Endodermal cell (in vitro differentiated cells): ENCODE measurements around the gene MBD5. TPM values are rescaled to one million over a fixed set of nuclear protein-coding genes. Genes with fewer than 3 reads are reported as not detected.
A peak's percentile ranks its signal among the peaks of the same experiment; 100 is the strongest.

ENCODE experiments used
- DNase-seq: peaks from one replicate; pipeline ENCODE4 v3.0.0-alpha.2; 2017
- H3K27ac ChIP-seq: 2 replicates; pipeline ENCODE4 v1.5.1; 2013; ENCODE audit warnings: mild to moderate bottlenecking, low read depth, low read length, moderate library complexity
- H3K27me3 ChIP-seq: 2 replicates; pipeline ENCODE4 v1.6.1; 2013; ENCODE audit warnings: mild to moderate bottlenecking, low read length, moderate library complexity; ENCODE audit not compliant: insufficient read depth, control insufficient read depth, poor library complexity, severe bottlenecking
- H3K36me3 ChIP-seq: 2 replicates; pipeline ENCODE4 v1.7.0; 2013; ENCODE audit warnings: mild to moderate bottlenecking, low read length, moderate library complexity; ENCODE audit not compliant: control insufficient read depth, insufficient read depth
- H3K4me1 ChIP-seq: one replicate; pipeline ENCODE4 v1.7.0; 2013; ENCODE audit warnings: low read length; ENCODE audit not compliant: control insufficient read depth, insufficient read depth
- H3K4me3 ChIP-seq: 2 replicates; pipeline ENCODE4 v1.5.1; 2013; ENCODE audit warnings: mild to moderate bottlenecking, low read length, moderate library complexity
- H3K9ac ChIP-seq: 2 replicates; pipeline ENCODE4 v1.6.1; 2013; ENCODE audit warnings: mild to moderate bottlenecking, low read length, moderate library complexity; ENCODE audit not compliant: poor library complexity, severe bottlenecking; ENCODE audit errors: extremely low read depth
- H3K9me3 ChIP-seq: 2 replicates; pipeline ENCODE4 v1.6.1; 2013; ENCODE audit warnings: mild to moderate bottlenecking, low read length, moderate library complexity; ENCODE audit not compliant: control insufficient read depth
- H3K27ac Mint-ChIP-seq: 2 replicates; pipeline ENCODE4 v1.8.0; 2020; ENCODE audit warnings: mixed read lengths
- H3K27me3 Mint-ChIP-seq: 2 replicates; pipeline ENCODE4 v1.8.0; 2021; ENCODE audit warnings: mild to moderate bottlenecking, mixed read lengths; ENCODE audit not compliant: insufficient read depth
- H3K36me3 Mint-ChIP-seq: 2 replicates; pipeline ENCODE4 v1.8.0; 2020; ENCODE audit warnings: low read depth, mixed read lengths
- H3K4me1 Mint-ChIP-seq: 2 replicates; pipeline ENCODE4 v1.8.0; 2020; ENCODE audit warnings: mixed read lengths
- H3K4me3 Mint-ChIP-seq: 2 replicates; pipeline ENCODE4 v1.8.0; 2020; ENCODE audit warnings: mild to moderate bottlenecking, moderate library complexity, mixed read lengths
- H3K9me3 Mint-ChIP-seq: 2 replicates; pipeline ENCODE4 v1.8.0; 2020; ENCODE audit warnings: mild to moderate bottlenecking, mixed read lengths
- CTCF ChIP-seq: fragments of 200-600 bp; sonication (generic); conservative IDR thresholded peaks from 2 replicates; pipeline ENCODE4 v1.5.0; 2021; ENCODE audit warnings: antibody characterized with exemption, mild to moderate bottlenecking
- WGBS, 2 experiments: methylation state at CpG; one replicate each; pipeline versions ENCODE4 v1.1.5 to v1.1.7; 2013; ENCODE audit warnings: missing lambda C conversion rate in 2 of 2, mixed read lengths in 1 of 2; ENCODE audit not compliant: insufficient coverage in 1 of 2, insufficient read length in 1 of 2; 5-methylcytosine and 5-hydroxymethylcytosine counted together
- total RNA-seq, 2 donors: library from RNA; stranded (reverse); fragmentation: NEBNext Ultra II Directional in 1 of 2; extraction: Animal tissue kit (Norgen Biotek cat#: 25700) in 1 of 2; gene quantifications; 2 replicates in 1 of 2; 3 replicates in 1 of 2; pipeline ENCODE4 v1.2.1, GENCODE V29; 2021

MBD5 gene
- total RNA-seq, 2 donors from 2014 or later: 49.1 to 55.7 TPM

- no peaks in the 10 kb centered on the region for H3K27me3 Mint-ChIP-seq
- no peaks in the 10 kb centered on the region for H3K9me3 ChIP-seq
- no peaks in the 10 kb centered on the region for H3K9me3 Mint-ChIP-seq
- DNase-seq: no peak
- H3K9ac ChIP-seq: no peak overlapping the region
- H3K4me1 ChIP-seq: no peaks in the 10 kb centered on the region
- no peaks in the 10 kb centered on the region for H3K36me3 ChIP-seq
- H3K27ac Mint-ChIP-seq: no peak overlapping the region
- no peaks in the 10 kb centered on the region for H3K27me3 ChIP-seq
- H3K36me3 Mint-ChIP-seq: no peaks in the 10 kb centered on the region
- no peak overlapping the region for H3K27ac ChIP-seq
- no CpG with 5 or more reads among the region's 1 CpG for WGBS, 2 experiments
- H3K4me3 ChIP-seq: no peak overlapping the region
- TF ChIP-seq CTCF: no peak
- peaks cover 16% of the 10 kb centered on the region for H3K4me1 Mint-ChIP-seq
- no peak overlapping the region for H3K4me3 Mint-ChIP-seq
Measured at GRCh38 chr2:148027822-148028221, 6.9 kb downstream of the MBD5 start.

DNA sequence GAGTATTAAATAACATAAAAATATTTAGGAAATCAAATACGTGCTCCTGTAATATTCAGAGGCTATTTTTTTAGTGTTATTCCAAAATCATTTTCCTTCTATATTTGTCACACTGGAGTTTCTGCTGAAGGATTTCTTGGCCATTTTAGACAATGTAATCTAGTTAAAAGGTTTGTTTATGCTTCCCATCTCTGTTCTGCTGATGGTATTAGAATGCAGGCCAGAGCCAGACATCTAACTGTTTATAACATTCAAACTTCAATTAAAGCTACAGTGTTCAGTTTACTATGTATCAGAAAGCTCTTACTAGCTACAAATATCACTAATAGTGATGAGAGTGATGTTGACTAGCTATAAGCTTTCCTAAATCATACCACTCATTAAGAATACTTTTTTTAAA, 7.9 kb downstream of the MBD5 start:
- H3K9ac ChIP-seq: no peak overlapping the region
- no peaks in the 10 kb centered on the region for H3K9me3 Mint-ChIP-seq
- no peaks in the 10 kb centered on the region for H3K27me3 ChIP-seq
- H3K4me3 Mint-ChIP-seq: no peak overlapping the region
- no peaks in the 10 kb centered on the region for H3K27me3 Mint-ChIP-seq
- no peak overlapping the region for H3K27ac Mint-ChIP-seq
- H3K27ac ChIP-seq: no peak overlapping the region
- no peaks in the 10 kb centered on the region for H3K36me3 Mint-ChIP-seq
- TF ChIP-seq CTCF: no peak
- DNase-seq: no peak
- WGBS, 2 experiments: 100% methylated on average over 1 of the region's 1 CpG; no CpG with 5 or more reads in 1 of the 2 experiments
- no peaks in the 10 kb centered on the region for H3K4me1 ChIP-seq
- H3K4me3 ChIP-seq: no peak overlapping the region
- H3K9me3 ChIP-seq: no peaks in the 10 kb centered on the region
- peaks cover 10% of the 10 kb centered on the region for H3K4me1 Mint-ChIP-seq
- H3K36me3 ChIP-seq: no peaks in the 10 kb centered on the region

GRCh38 chr2:148031152-148031551, 10.3 kb downstream of the MBD5 start:
- Mint-ChIP-seq H3K36me3 (no peaks in the 10 kb centered on the region), H3K27ac (peak overlapping the region; percentile 61), H3K4me3 (no peak overlapping the region), H3K4me1 (peaks cover 8% of the 10 kb centered on the region), H3K9me3 (no peaks in the 10 kb centered on the region), H3K27me3 (no peaks in the 10 kb centered on the region)
- H3K36me3 ChIP-seq: no peaks in the 10 kb centered on the region
- H3K9ac ChIP-seq: no peak overlapping the region
- H3K4me3 ChIP-seq: no peak overlapping the region
- H3K27me3 ChIP-seq: no peaks in the 10 kb centered on the region
- no peaks in the 10 kb centered on the region for H3K4me1 ChIP-seq
- DNase-seq: no peak
- no peaks in the 10 kb centered on the region for H3K9me3 ChIP-seq
- H3K27ac ChIP-seq: no peak overlapping the region
- no peak for TF ChIP-seq CTCF
